NCI-H226 (cell line): Measurements from ENCODE around the gene FBXO4.

Experiments
- DNase-seq: peaks from one replicate; pipeline ENCODE4 v3.0.0-alpha.2; 2015

The FBXO4 gene

DNA sequence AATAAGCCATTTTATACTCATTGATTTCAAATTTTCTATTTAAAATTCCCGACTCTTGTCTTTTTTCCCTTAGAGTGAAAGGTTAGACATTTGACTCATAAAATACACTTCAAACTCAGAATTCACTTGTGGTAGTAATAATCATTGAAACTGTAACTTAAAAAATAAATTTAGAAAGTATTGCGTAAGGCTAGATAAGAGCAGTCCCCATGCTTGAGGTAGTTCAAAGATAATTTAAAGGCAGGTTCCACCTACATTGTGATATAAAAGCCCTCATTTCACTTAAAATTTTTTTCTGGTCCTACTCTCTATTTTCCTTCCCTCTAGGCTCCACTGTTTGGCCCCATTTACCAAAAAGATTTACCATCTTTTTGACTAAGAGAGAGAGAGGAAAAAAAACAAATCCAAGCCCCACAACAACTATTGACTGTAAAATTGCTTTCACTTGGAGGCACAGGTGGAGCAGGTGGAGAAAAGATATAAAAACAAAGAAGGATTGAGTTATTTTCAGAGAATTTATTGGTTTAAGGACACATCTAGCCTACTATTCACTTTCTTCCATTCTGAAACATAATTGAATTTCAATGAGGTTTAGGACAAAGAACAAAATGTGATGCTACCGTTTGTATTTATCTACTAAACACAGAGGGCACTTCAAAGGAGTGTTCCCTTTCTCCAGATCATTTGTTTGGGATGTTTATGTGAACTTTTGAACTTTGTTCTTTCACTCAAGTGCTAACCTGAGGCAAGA, 61.0 kb downstream of the FBXO4 start:
- no peak for DNase-seq
